HCEC 1CT (cell line): ENCODE results near the gene G6PD.
A peak's percentile ranks its signal among the peaks of the same experiment; 100 is the strongest.
"Not testable (repeated sequence)": the region's sequence is repeated elsewhere in the genome, so short reads cannot be mapped to it uniquely, and the experiment has no call there.

Experiments used
- DNase-seq: peaks from one replicate; pipeline ENCODE4 v3.0.0-alpha.2; 2017

The G6PD gene

GRCh38 chrX:154546354-154547244, at the start of gene G6PD:
Gene G6PD, minus strand, starts transcription at chrX:154546846. Its CDS starts 691 bp downstream, at chrX:154546155.
- DNase-seq, result no peak

GRCh38 chrX:154595559-154596249, 49.1 kb upstream of the G6PD start:
- DNase-seq, result no peak

- DNase-seq, result no peak
Observed at GRCh38 chrX:154594491-154594890, 47.8 kb upstream of the G6PD start.

- no peak for DNase-seq
Observed at GRCh38 chrX:154593201-154593600, 46.6 kb upstream of the G6PD start.

- no peak for DNase-seq
Observed at GRCh38 chrX:154592505-154592904, 45.9 kb upstream of the G6PD start.

GRCh38 chrX:154590415-154590814, 43.8 kb upstream of the G6PD start:
- not testable (repeated sequence) for DNase-seq

- DNase-seq, result not testable (repeated sequence)
Observed at GRCh38 chrX:154584585-154585183, 38.0 kb upstream of the G6PD start, which contains the start of gene CTAG1A. Gene CTAG1A, plus strand, starts transcription at chrX:154585133. Its CDS starts 74 bp downstream, at chrX:154585207.

- DNase-seq, result not testable (repeated sequence)
Observed at GRCh38 chrX:154582994-154583393, 36.3 kb upstream of the G6PD start.

- DNase-seq, result not testable (repeated sequence)
Observed at GRCh38 chrX:154575076-154575475, 28.4 kb upstream of the G6PD start.

GRCh38 chrX:154573061-154573460, 26.4 kb upstream of the G6PD start:
- DNase-seq, result not testable (repeated sequence)

- DNase-seq, result not testable (repeated sequence)
Observed at GRCh38 chrX:154570361-154570760, 23.7 kb upstream of the G6PD start.

GRCh38 chrX:154562295-154562694, 15.6 kb upstream of the G6PD start:
- DNase-seq, result not testable (repeated sequence)

- not testable (repeated sequence) for DNase-seq
Observed at GRCh38 chrX:154560326-154560725, 13.7 kb upstream of the G6PD start.

GRCh38 chrX:154558896-154559295, 12.2 kb upstream of the G6PD start:
- DNase-seq, result not testable (repeated sequence)

- not testable (repeated sequence) for DNase-seq
Observed at GRCh38 chrX:154558060-154558690, 11.5 kb upstream of the G6PD start.

- not testable (repeated sequence) for DNase-seq
Observed at GRCh38 chrX:154552112-154552806, 5.6 kb upstream of the G6PD start.

- DNase-seq, result peak; percentile 56
Observed at GRCh38 chrX:154549766-154550165, 3.1 kb upstream of the G6PD start.

GRCh38 chrX:154548028-154548316, 1.3 kb upstream of the G6PD start:
- DNase-seq, result peak; percentile 26

GRCh38 chrX:154547245-154548027, 790 bp upstream of the G6PD start, which contains the start of gene IKBKG:
Gene IKBKG, plus strand, starts transcription at chrX:154547620. Its CDS starts 4,383 bp downstream, at chrX:154552003.
- DNase-seq, result peak; percentile 83

- no peak for DNase-seq
Observed at GRCh38 chrX:154545673-154546274, 872 bp downstream of the G6PD start.
